Measurements from ENCODE around the gene FAF1. TPM values are rescaled to one million over a fixed set of nuclear protein-coding genes. Genes with fewer than 3 reads are reported as not detected.

The FAF1 gene
- total RNA-seq, 4 donors from 2014 or later = 36.9 to 77.6 (median 48.3) TPM

- H3K4me1 ChIP-seq = no peaks in the 10 kb centered on the region
- no peaks in the 10 kb centered on the region for H3K27me3 ChIP-seq
- no peak overlapping the region for H3K27ac ChIP-seq
Observed at GRCh38 chr1:50497007-50497406, 463.1 kb downstream of the FAF1 start.

GRCh38 chr1:50493710-50494109 lies 466.4 kb downstream of the FAF1 start:
- TF ChIP-seq CTCF (IDR thresholded peaks at IDR 0.05) (no peak), POLR2A (IDR thresholded peaks at IDR 0.05) (no peak)
- H3K36me3 ChIP-seq = peaks cover 0 to 33% (median 0%) of the 10 kb centered on the region in 3 donors
- no peak overlapping the region for H3K4me3 ChIP-seq
- H3K27ac ChIP-seq = no peak overlapping the region
- H3K9me3 ChIP-seq = peaks cover 0 to 14% (median 0%) of the 10 kb centered on the region in 4 donors
- no peak for DNase-seq
- no peaks in the 10 kb centered on the region for H3K27me3 ChIP-seq
- no peaks in the 10 kb centered on the region for H3K4me1 ChIP-seq

More at GRCh38 chr1:50497007-50497406, 463.1 kb downstream of the FAF1 start:
- H3K4me3 ChIP-seq = no peak overlapping the region
- H3K9me3 ChIP-seq = peaks cover 0 to 14% (median 0%) of the 10 kb centered on the region in 4 donors
- DNase-seq = no peak
- peaks cover 0 to 21% (median 0%) of the 10 kb centered on the region in 3 donors for H3K36me3 ChIP-seq
- TF ChIP-seq POLR2A (IDR thresholded peaks at IDR 0.05) = no peak
- no peak for TF ChIP-seq CTCF (IDR thresholded peaks at IDR 0.05)

GRCh38 chr1:50492142-50492541 lies 467.9 kb downstream of the FAF1 start:
- Histone ChIP-seq H3K9me3 (peaks cover 0 to 3% (median 0%) of the 10 kb centered on the region in 4 donors), H3K27ac (no peak overlapping the region), H3K4me3 (no peak overlapping the region), H3K27me3 (no peaks in the 10 kb centered on the region), H3K4me1 (no peaks in the 10 kb centered on the region), H3K36me3 (peaks cover 0 to 21% (median 0%) of the 10 kb centered on the region in 3 donors)
- DNase-seq = no peak
- TF ChIP-seq CTCF (IDR thresholded peaks at IDR 0.05) (no peak), POLR2A (IDR thresholded peaks at IDR 0.05) (no peak)

DNA sequence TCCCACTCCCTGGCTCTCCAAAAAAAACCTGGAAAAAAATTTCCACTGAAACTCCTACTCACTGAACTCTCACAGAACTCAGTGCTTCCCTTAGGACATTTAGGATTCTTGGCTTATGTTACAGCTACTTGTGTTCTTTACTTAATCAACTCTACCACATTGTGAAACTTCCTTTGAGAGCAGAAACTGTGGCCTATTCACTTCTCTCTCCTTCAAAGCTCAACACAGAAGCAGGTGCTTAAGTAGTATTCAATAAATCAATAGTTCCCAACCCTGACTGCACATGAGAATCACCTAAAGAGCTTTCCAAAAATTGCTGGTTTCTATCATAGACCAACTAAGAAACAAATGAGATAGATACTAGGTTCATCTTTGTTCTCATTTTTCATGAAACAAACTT lies 468.9 kb downstream of the FAF1 start:
- DNase-seq = no peak
- H3K27me3 ChIP-seq = no peaks in the 10 kb centered on the region
- H3K4me3 ChIP-seq = no peak overlapping the region
- no peak overlapping the region for H3K27ac ChIP-seq
- H3K9me3 ChIP-seq = no peaks in the 10 kb centered on the region
- TF ChIP-seq POLR2A (IDR thresholded peaks at IDR 0.05) (no peak), CTCF (IDR thresholded peaks at IDR 0.05) (no peak)
- H3K36me3 ChIP-seq = peaks cover 0 to 21% (median 0%) of the 10 kb centered on the region in 3 donors
- no peaks in the 10 kb centered on the region for H3K4me1 ChIP-seq

DNA sequence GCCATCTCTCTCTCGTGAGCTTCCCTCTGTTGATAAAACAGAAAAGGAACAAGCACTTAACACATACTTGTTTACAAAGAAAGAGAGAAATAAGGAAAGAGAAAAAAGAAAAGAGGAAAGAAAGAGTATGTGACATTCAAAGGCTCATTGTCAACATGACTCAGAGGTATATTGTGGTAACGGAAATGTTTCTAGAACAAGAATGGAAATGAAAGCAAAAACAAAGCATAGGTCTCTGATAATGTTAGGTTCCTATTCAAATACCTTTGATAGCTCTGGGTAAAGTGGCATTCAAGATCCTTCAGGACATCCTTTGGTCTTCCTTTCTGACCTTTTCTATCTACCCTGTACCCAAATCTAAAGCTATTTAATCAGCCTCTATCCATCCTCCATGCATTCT lies 469.4 kb downstream of the FAF1 start:
- no peak for DNase-seq
- no peak overlapping the region for H3K4me3 ChIP-seq
- no peak overlapping the region for H3K27ac ChIP-seq
- TF ChIP-seq POLR2A (IDR thresholded peaks at IDR 0.05) (no peak), CTCF (IDR thresholded peaks at IDR 0.05) (no peak)
- no peaks in the 10 kb centered on the region for H3K27me3 ChIP-seq
- H3K4me1 ChIP-seq = no peaks in the 10 kb centered on the region
- H3K9me3 ChIP-seq = no peaks in the 10 kb centered on the region
- H3K36me3 ChIP-seq = peaks cover 0 to 21% (median 0%) of the 10 kb centered on the region in 3 donors

GRCh38 chr1:50488876-50489275 lies 471.2 kb downstream of the FAF1 start:
- H3K27ac ChIP-seq = no peak overlapping the region
- H3K4me3 ChIP-seq = no peak overlapping the region
- H3K4me1 ChIP-seq = no peaks in the 10 kb centered on the region
- TF ChIP-seq CTCF (IDR thresholded peaks at IDR 0.05) = no peak
- TF ChIP-seq POLR2A (IDR thresholded peaks at IDR 0.05) = no peak
- DNase-seq = no peak
- H3K27me3 ChIP-seq = no peaks in the 10 kb centered on the region
- H3K36me3 ChIP-seq = peaks cover 0 to 21% (median 0%) of the 10 kb centered on the region in 3 donors
- H3K9me3 ChIP-seq = no peaks in the 10 kb centered on the region
